Natural killer cell (primary cell): Measurements from ENCODE around the gene SPIRE1. TPM values are rescaled to one million over a fixed set of nuclear protein-coding genes. Genes with fewer than 3 reads are reported as not detected.

Experiments used
- ATAC-seq, 3 donors: fragments of 150-1000 bp in 2 of 3; fragments of 200-7000 bp in 1 of 3; cut with Tn5 transposase; 1 replicate in 1 of 3; 2 replicates in 2 of 3; pipeline ENCODE4 v1.10.0; 2021; ENCODE audit warnings: mild to moderate bottlenecking in 2 of 3, moderate library complexity in 2 of 3
- DNase-seq, 2 donors: peaks; one replicate each; pipeline versions ENCODE4 v3.0.0 to v3.0.0-alpha.2; 2013 to 2021; ENCODE audit warnings: mixed read lengths in 1 of 2
- H3K27ac ChIP-seq: one replicate; pipeline ENCODE4 v1.5.1; 2013; ENCODE audit warnings: mild to moderate bottlenecking, low read length
- H3K27me3 ChIP-seq: one replicate; pipeline ENCODE4 v1.6.1; 2013; ENCODE audit warnings: low read length; ENCODE audit not compliant: control insufficient read depth, insufficient read depth
- H3K36me3 ChIP-seq: one replicate; pipeline ENCODE4 v1.6.1; 2013; ENCODE audit warnings: low read length; ENCODE audit not compliant: control insufficient read depth, insufficient read depth
- H3K4me1 ChIP-seq: one replicate; pipeline ENCODE4 v1.6.1; 2013; ENCODE audit warnings: low read length; ENCODE audit not compliant: control insufficient read depth, insufficient read depth
- H3K4me3 ChIP-seq: one replicate; pipeline ENCODE4 v1.5.1; 2013; ENCODE audit warnings: low read length
- H3K9me3 ChIP-seq: one replicate; pipeline ENCODE4 v1.6.1; 2013; ENCODE audit warnings: low read length; ENCODE audit not compliant: control insufficient read depth, insufficient read depth
- H3K27ac Mint-ChIP-seq, 2 donors: one replicate each; pipeline ENCODE4 v1.8.0; 2022; ENCODE audit warnings: mild to moderate bottlenecking in 2 of 2, mixed read lengths in 2 of 2, moderate library complexity in 1 of 2
- H3K27me3 Mint-ChIP-seq, 2 donors: one replicate each; pipeline ENCODE4 v1.8.0; 2022; ENCODE audit warnings: low read depth in 2 of 2, mixed read lengths in 2 of 2
- H3K36me3 Mint-ChIP-seq: one replicate; pipeline ENCODE4 v1.8.0; 2022; ENCODE audit warnings: mixed read lengths
- H3K4me1 Mint-ChIP-seq, 2 donors: one replicate each; pipeline ENCODE4 v1.8.0; 2022; ENCODE audit warnings: mixed read lengths in 2 of 2
- H3K4me3 Mint-ChIP-seq: one replicate; pipeline ENCODE4 v1.8.0; 2022; ENCODE audit warnings: mild to moderate bottlenecking, moderate library complexity, mixed read lengths
- H3K9me3 Mint-ChIP-seq, 2 donors: one replicate each; pipeline ENCODE4 v1.8.0; 2022; ENCODE audit warnings: mixed read lengths in 2 of 2
- WGBS: methylation state at CpG from one replicate; pipeline ENCODE4 v1.1.7; 2013; ENCODE audit warnings: missing lambda C conversion rate; ENCODE audit not compliant: insufficient coverage; 5-methylcytosine and 5-hydroxymethylcytosine counted together
- intact Hi-C: fragments of 100-400 bp; cut with micrococcal nuclease; formaldehyde crosslinking; loops from one replicate; pipeline ENCODE4 v1.14.2; 2022
- total RNA-seq, 4 donors: library from RNA; stranded (reverse); fragments of 120-200 nt in 1 of 4; gene quantifications; one replicate each; pipeline versions ENCODE4 v1.2.3 to v1.2.4, GENCODE V29; 2013 to 2022
- TF ChIP-seq, protein P1 (sequence below): fragments of 200-600 bp; IDR thresholded peaks from one replicate; pipeline ENCODE4 v1.8.0; 2022; ENCODE audit warnings: antibody characterized with exemption

SPIRE1 gene
- total RNA-seq, 3 donors from 2014 or later (not counting 1 experiment from before 2014, with no cell fraction given): 4.8 to 6.7 (median 5.4) TPM

DNA sequence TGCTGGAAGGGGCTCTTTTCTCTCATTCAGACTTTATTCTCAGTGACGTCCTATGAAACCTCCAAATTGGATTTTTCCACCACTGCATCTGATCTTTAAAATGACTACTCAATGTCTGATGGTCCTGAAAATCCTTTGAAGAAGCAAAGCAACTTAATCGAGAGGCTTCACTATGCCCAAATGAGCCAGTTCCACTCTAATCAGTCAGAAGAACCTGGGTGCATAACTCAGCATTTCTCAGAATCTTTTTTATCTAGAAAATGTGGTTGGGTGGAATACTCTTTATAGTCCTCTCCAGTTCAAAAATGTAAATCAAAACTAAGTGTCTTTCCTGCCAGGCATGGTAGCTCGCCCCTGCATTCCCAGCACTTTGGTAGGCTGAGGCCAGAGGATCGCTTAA, 189.5 kb downstream of the SPIRE1 start:
- no peaks in the 10 kb centered on the region for H3K4me1 ChIP-seq
- Mint-ChIP-seq H3K27me3 (no peaks in the 10 kb centered on the region), H3K27ac (no peak overlapping the region), H3K4me1 (no peaks in the 10 kb centered on the region), H3K9me3 (no peaks in the 10 kb centered on the region), H3K4me3 (no peak overlapping the region), H3K36me3 (no peaks in the 10 kb centered on the region)
- no peaks in the 10 kb centered on the region for H3K27me3 ChIP-seq
- H3K9me3 ChIP-seq: no peaks in the 10 kb centered on the region
- intact Hi-C loops: no loop called here
- ATAC-seq (no peak), DNase-seq (no peak)
- H3K36me3 ChIP-seq: no peaks in the 10 kb centered on the region
- TF ChIP-seq, protein P1, sequence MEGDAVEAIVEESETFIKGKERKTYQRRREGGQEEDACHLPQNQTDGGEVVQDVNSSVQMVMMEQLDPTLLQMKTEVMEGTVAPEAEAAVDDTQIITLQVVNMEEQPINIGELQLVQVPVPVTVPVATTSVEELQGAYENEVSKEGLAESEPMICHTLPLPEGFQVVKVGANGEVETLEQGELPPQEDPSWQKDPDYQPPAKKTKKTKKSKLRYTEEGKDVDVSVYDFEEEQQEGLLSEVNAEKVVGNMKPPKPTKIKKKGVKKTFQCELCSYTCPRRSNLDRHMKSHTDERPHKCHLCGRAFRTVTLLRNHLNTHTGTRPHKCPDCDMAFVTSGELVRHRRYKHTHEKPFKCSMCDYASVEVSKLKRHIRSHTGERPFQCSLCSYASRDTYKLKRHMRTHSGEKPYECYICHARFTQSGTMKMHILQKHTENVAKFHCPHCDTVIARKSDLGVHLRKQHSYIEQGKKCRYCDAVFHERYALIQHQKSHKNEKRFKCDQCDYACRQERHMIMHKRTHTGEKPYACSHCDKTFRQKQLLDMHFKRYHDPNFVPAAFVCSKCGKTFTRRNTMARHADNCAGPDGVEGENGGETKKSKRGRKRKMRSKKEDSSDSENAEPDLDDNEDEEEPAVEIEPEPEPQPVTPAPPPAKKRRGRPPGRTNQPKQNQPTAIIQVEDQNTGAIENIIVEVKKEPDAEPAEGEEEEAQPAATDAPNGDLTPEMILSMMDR: no peak
- no peak overlapping the region for H3K4me3 ChIP-seq
- H3K27ac ChIP-seq: no peak overlapping the region
- 89% methylated on average over 4 of the region's 4 CpGs for WGBS

DNA sequence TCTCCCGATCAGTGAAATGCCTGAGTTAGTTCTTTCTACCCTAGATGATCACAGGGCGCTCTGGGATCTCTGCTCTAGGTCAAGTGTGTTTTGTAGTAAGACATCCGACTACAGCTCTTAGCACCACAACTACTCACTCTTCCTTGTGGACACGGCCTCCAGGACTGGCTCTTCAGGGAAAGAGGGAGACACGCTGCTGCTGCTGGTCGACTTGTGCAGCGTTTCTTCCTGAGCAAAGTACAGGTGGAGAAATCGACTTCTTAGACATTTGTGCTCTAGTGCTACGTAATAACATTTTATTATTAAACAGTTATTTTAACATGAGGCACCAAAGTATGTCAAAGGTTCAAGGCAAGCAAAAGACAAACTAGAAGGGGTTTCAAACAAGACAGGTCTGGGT, 193.2 kb downstream of the SPIRE1 start:
- Mint-ChIP-seq H3K4me3 (no peak overlapping the region), H3K27ac (no peak overlapping the region), H3K36me3 (no peaks in the 10 kb centered on the region), H3K9me3 (no peaks in the 10 kb centered on the region), H3K4me1 (no peaks in the 10 kb centered on the region), H3K27me3 (no peaks in the 10 kb centered on the region)
- Histone ChIP-seq H3K36me3 (no peaks in the 10 kb centered on the region), H3K27me3 (no peaks in the 10 kb centered on the region), H3K9me3 (no peaks in the 10 kb centered on the region), H3K27ac (no peak overlapping the region), H3K4me3 (no peak overlapping the region), H3K4me1 (no peaks in the 10 kb centered on the region)
- DNase-seq (no peak), ATAC-seq (no peak)
- intact Hi-C loops: no loop called here
- TF ChIP-seq, protein P1: no peak
- 92% methylated on average over 6 of the region's 9 CpGs for WGBS

DNA sequence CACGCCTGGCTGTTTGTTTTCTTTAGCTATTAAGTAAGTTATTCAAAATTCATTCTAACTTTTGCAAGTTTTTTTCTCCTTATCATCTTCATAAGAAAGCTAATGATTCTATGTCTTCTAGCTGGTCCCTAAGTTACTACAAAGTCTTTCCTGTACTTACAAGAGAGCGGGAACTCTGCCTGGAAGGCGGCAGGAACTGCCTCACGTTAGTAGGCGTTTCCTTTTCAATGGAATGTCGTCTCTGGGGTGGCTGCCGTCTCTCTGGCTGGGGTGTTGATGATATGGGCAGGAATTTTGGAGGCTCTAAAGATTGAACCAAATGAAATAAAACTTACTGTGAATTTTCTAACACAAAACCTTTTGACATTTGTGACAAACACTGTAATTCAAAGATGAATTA, 194.7 kb downstream of the SPIRE1 start:
- no peak overlapping the region for H3K4me3 ChIP-seq
- DNase-seq: no peak
- H3K4me1 ChIP-seq: no peaks in the 10 kb centered on the region
- no peaks in the 10 kb centered on the region for H3K27me3 Mint-ChIP-seq
- TF ChIP-seq, protein P1: no peak
- no peaks in the 10 kb centered on the region for H3K9me3 Mint-ChIP-seq
- no peak overlapping the region for H3K4me3 Mint-ChIP-seq
- H3K27ac ChIP-seq: no peak overlapping the region
- no peaks in the 10 kb centered on the region for H3K4me1 Mint-ChIP-seq
- intact Hi-C loops: no loop called here
- H3K27ac Mint-ChIP-seq: no peak overlapping the region
- no peaks in the 10 kb centered on the region for H3K9me3 ChIP-seq
- H3K36me3 ChIP-seq: no peaks in the 10 kb centered on the region
- 100% methylated on average over 1 of the region's 7 CpGs for WGBS
- H3K27me3 ChIP-seq: no peaks in the 10 kb centered on the region
- H3K36me3 Mint-ChIP-seq: no peaks in the 10 kb centered on the region
- ATAC-seq: no peak

DNA sequence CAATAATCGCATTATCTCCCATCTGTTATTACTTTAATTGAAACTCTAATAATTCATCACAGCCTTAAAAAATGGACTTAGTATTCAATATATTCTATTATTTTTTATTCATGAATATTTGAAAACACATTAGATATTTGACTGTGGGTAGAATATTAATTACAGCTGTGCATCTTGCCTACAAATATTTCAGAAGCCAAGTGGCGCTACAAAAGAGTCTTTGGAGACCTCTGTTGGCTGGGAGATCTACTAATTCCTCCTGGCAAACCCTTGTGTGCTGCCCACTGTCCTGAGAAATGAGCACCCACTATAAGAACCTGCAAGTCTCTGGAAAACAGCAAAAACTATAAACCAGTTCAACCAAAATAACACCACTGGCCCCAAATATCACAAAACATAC, 195.7 kb downstream of the SPIRE1 start:
- intact Hi-C loops: no loop called here
- TF ChIP-seq, protein P1: no peak
- Histone ChIP-seq H3K36me3 (no peaks in the 10 kb centered on the region), H3K27ac (no peak overlapping the region), H3K9me3 (no peaks in the 10 kb centered on the region), H3K4me1 (no peaks in the 10 kb centered on the region), H3K4me3 (no peak overlapping the region), H3K27me3 (no peaks in the 10 kb centered on the region)
- Mint-ChIP-seq H3K4me1 (no peaks in the 10 kb centered on the region), H3K9me3 (no peaks in the 10 kb centered on the region), H3K27me3 (no peaks in the 10 kb centered on the region), H3K36me3 (no peaks in the 10 kb centered on the region), H3K27ac (no peak overlapping the region), H3K4me3 (no peak overlapping the region)
- DNase-seq (no peak), ATAC-seq (no peak)
- 100% methylated on average over 1 of the region's 2 CpGs for whole genome bisulfite sequencing
